Measurements from ENCODE around the gene NPPC.
"Not testable (repeated sequence)": the region's sequence is repeated elsewhere in the genome, so short reads cannot be mapped to it uniquely, and the experiment has no call there.

The NPPC gene

GRCh38 chr2:231926180-231926741 lies at the start of gene NPPC:
Gene NPPC, minus strand, starts transcription at chr2:231926396. Its CDS starts 147 bp downstream, at chr2:231926249.
- DNase-seq = peak; percentile 65 to 70

GRCh38 chr2:231975001-231975400 lies 48.8 kb upstream of the NPPC start:
- no peak for DNase-seq

GRCh38 chr2:231970461-231970860 lies 44.3 kb upstream of the NPPC start:
- no peak for DNase-seq

- no peak for DNase-seq
These were observed 42.6 kb upstream of the NPPC start for GRCh38 chr2:231968820-231969219.

GRCh38 chr2:231966886-231967285 lies 40.7 kb upstream of the NPPC start:
- no peak for DNase-seq

GRCh38 chr2:231965102-231965501 lies 38.9 kb upstream of the NPPC start:
- DNase-seq = no peak

- DNase-seq = peak; percentile 67 to 73
These were observed 35.4 kb upstream of the NPPC start, which contains the start of gene DIS3L2 for GRCh38 chr2:231961349-231962166. Gene DIS3L2, plus strand, starts transcription at chr2:231961713. Its CDS starts 53,215 bp downstream, at chr2:232014928.

- DNase-seq = no peak
These were observed 34.7 kb upstream of the NPPC start for GRCh38 chr2:231960810-231961348.

GRCh38 chr2:231957913-231958763 lies 31.9 kb upstream of the NPPC start:
- DNase-seq = no peak

- no peak for DNase-seq
These were observed 29.7 kb upstream of the NPPC start for GRCh38 chr2:231955758-231956472.

- no peak for DNase-seq
These were observed 25.3 kb upstream of the NPPC start for GRCh38 chr2:231951452-231952035.

- no peak for DNase-seq
These were observed 21.5 kb upstream of the NPPC start for GRCh38 chr2:231947694-231948093.

GRCh38 chr2:231947112-231947511 lies 20.9 kb upstream of the NPPC start:
- DNase-seq = not testable (repeated sequence)

- no peak for DNase-seq
These were observed 20.1 kb upstream of the NPPC start for GRCh38 chr2:231946241-231946814.

GRCh38 chr2:231942180-231942579 lies 16.0 kb upstream of the NPPC start:
- no peak for DNase-seq

- DNase-seq = no peak
These were observed 15.5 kb upstream of the NPPC start for GRCh38 chr2:231941673-231942072.

- DNase-seq = no peak
These were observed 14.6 kb upstream of the NPPC start for GRCh38 chr2:231940795-231941194.

- DNase-seq = no peak
These were observed 12.8 kb upstream of the NPPC start for GRCh38 chr2:231939022-231939421.

GRCh38 chr2:231937057-231937456 lies 10.9 kb upstream of the NPPC start:
- no peak for DNase-seq

GRCh38 chr2:231936491-231936890 lies 10.3 kb upstream of the NPPC start:
- DNase-seq = no peak

GRCh38 chr2:231935815-231936214 lies 9.6 kb upstream of the NPPC start:
- no peak for DNase-seq

GRCh38 chr2:231935207-231935524 lies 9.0 kb upstream of the NPPC start:
- no peak for DNase-seq
